GM18517 (cell line): Measurements from ENCODE around the gene UNC13B.
"Not testable (repeated sequence)": the region's sequence is repeated elsewhere in the genome, so short reads cannot be mapped to it uniquely, and the experiment has no call there.

ENCODE experiments used
- ATAC-seq: cut with Tn5 transposase; IDR thresholded peaks from one replicate; pipeline ENCODE4 v1.9.1; 2021; ENCODE audit warnings: mild to moderate bottlenecking, moderate library complexity; ENCODE audit not compliant: unreplicated experiment

Gene UNC13B

DNA sequence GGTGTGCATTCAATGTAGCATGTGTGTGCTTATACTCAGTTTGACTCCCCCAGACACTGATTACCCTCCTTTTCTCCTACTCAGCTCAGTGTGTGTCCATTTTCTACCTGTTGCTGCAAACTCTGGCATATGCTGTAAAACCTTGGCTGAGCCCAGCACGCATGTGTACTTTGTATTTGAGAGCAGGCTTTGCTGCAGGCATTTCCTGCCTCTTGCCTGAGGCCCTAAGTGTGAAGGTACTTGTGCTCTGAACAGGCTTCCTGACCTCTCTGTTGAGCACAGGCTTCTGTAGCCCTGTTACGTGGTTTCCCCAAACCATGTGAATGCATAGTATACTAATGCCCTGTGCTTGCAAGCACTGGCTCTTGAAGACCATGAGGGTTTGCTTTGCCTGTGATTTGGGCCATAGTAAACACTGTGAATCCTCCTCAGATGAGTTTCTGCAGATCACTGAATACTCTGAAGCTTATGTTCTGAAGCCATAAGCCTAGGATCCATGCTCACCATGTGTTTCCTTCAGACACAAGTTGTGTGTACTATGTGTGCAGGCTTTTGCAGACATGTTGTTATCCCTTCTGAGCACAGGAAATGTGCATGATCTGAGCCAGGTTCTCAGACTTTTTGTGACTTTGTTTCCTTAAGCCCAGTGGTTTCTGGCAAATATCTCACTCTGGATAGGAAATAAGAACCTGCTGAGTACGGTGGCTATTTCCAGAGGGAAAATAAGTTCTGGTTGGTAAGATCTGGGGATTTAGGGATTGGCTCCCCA, 203.2 kb downstream of the UNC13B start:
- ATAC-seq, result no peak

GRCh38 chr9:35366627-35367026, 204.8 kb downstream of the UNC13B start:
- ATAC-seq, result no peak

GRCh38 chr9:35367451-35367850, 205.6 kb downstream of the UNC13B start:
- ATAC-seq, result no peak

DNA sequence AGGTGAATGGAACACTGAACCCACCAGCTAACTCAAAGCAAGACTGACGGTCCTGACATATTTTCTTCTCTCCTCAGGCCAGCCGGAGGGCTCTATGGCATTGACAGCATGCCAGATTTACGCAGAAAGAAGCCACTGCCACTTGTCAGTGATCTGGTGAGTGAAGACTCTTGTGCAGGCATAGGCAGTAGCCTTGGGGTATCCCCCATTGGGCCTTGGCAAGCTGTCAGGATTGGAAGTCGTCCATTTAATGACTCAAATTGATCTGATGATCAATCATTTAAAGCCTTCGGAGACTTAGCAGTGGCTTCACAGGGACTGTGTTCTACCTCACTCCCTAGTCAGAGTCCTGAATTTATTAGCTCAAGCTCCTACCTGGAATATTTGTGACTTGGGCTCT, 208.4 kb downstream of the UNC13B start:
- ATAC-seq, result no peak

- no peak for ATAC-seq
Measured at GRCh38 chr9:35374436-35374835, 212.6 kb downstream of the UNC13B start.

DNA sequence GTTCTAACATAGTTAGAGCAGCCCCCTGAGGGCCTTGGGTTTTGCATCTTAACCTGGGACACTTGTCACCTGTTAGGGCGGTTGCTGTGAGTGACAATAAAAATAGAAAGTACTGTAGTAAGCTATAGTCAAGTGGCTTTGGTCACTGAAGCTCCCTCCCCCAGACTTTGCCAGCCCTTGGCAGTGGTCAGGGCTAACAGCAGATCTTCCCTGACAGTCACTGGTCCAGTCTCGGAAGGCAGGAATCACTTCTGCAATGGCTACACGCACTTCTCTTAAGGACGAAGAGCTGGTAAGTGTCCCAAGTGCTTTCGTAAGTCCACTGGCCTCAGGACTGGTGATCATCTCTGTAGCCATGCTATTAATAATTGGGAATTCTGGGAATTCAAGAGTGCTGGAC, 213.1 kb downstream of the UNC13B start:
- no peak for ATAC-seq

- no peak for ATAC-seq
Measured at GRCh38 chr9:35380039-35380438, 218.2 kb downstream of the UNC13B start.

- no peak for ATAC-seq
Measured at GRCh38 chr9:35380619-35381018, 218.8 kb downstream of the UNC13B start.

DNA sequence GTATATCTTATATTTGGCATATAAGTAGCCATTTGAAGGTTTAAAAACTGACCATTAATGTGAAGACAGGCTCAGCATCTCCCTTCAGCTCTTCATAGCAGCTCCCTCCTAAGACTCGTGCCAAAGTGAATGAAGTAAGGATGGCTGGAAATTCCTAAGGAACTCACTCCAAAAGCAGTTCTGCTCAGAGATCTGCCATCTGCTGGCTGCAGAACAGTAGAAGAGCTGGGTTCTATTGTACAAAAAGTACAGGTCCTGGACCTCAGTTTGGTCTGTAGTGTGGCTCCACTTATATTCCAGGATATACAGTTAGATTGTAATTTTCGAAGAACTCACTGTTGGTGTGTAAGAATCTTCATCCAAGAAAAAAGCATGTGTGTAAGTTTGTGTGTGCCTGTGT, 223.2 kb downstream of the UNC13B start:
- no peak for ATAC-seq

GRCh38 chr9:35395076-35395705, 233.4 kb downstream of the UNC13B start:
- no peak for ATAC-seq

DNA sequence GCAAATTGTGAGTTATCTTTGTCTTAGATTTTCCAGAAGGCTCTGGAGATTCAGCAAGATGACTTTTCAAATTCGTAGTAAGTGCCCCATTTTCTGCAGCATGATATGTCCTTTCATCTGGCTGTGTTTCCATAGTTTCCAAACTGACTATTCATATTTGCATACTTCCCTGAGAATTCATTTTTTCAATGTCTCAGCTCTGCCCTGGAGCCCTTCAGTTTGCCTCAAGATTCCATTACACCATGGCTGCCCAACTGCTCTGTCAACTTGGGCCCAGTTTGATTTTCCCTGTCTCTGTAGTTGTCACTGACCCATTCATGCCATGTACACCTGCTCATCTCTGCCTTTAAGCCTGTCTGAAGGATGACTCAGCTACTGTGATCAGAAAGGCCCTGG, 233.9 kb downstream of the UNC13B start:
- no peak for ATAC-seq

- no peak for ATAC-seq
Measured at GRCh38 chr9:35396560-35397215, 234.9 kb downstream of the UNC13B start.

DNA sequence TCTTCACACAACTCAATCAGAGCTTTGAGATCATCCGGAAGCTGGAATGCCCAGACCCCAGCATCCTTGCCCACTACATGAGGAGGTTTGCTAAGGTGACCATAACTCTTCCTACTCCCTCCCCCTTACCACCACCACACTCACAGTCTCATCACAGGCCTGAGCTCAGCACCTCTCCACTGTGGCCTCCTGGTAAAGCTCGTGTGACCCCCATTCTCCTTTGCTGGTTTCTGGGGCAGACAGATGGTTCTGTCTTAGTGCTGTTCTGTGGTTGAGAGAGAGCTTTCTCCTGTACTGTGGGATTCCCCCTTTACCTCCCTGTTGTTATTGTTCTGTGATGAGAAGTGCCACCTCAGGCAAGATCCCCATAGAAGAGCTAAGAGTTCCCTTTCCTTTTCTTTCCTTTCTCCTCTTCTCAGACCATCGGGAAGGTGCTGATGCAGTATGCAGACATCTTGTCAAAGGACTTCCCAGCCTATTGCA, 235.4 kb downstream of the UNC13B start:
- no peak for ATAC-seq

GRCh38 chr9:35397923-35398322, 236.1 kb downstream of the UNC13B start:
- no peak for ATAC-seq

DNA sequence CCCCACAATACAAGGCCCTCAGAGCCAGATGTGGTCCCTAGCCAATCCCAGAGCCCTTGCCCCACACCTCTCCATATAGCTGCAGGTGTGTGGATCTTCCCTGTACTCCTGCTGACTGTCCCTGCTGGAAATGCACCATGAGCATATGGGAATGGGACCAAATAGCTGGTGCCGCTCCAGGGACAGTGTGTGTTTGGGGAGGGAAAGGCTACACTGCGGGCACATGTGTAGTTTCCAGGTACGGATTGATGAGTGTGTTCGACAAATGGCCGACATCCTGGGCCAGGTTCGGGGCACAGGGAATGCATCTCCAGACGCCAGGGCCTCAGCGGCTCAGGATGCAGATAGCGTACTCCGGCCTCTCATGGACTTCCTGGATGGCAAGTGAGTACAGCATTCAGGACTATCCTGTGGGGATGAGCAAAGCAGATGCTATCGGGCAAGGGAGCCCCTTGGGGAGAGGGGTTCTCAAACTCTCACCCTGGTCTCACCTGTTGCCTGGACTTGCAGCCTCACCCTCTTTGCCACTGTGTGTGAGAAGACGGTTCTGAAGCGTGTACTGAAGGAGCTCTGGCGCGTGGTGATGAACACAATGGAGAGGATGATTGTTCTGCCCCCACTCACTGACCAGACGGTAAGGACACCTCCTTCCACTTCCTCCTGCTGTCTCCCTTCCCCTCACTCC, 237.0 kb downstream of the UNC13B start:
- no peak for ATAC-seq

- ATAC-seq, result no peak
Measured at GRCh38 chr9:35404865-35405264, 243.1 kb downstream of the UNC13B start.

DNA sequence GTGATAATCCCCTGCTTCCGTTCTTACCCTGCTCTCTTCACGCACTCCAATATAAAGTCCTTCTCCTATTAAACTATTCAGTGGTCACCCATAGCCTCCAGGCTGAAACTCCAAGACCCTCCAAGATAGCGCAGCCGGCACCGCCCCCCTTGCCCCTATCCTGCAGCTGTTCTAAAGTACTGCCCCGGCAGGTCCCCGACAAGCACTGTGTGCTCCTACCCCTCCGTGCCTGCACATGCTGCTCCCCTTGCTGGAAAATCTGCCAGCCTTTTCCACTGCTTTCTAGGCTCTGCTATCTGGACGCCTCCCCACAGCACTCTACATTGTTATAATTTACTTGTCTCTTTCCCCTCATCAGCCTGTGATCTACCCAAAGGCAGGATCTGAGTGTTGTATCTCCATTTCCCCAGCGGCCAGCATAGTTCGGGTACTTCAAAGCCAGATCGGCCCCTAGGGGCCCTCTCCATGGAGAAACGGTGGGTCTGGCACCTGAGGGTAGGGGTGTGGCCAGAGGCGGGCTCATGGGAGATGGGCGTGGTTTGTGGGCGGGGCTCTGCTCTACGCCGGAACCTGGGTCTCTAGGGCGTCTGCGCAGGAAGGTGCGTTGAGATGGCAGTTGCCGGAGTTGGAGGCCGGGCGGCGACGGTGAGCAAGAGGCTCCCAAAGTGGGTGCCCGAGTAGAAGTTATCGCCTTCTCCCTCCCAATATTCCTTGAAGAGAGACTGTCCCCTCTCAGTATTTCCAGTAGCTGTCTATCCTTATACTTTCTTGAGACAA, 244.6 kb downstream of the UNC13B start:
- no peak for ATAC-seq

DNA sequence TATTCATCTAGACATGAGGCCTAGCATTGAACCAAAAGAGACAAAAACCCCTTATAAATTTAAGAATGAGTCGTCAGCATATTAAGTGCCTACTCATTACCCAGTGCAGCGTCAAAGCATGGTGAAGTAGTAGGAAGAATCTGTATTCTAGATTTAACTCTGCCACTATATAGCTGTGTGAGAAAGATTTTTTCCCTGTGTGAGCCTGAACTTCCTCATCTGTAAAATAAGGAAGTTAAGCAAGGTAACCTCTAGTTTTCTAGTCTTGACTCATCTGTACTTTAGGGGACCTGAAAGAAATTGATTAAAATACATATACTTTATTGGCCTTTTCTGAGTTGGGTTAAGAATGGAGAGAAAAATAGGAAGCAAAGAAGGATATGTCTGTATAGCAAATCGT, 246.0 kb downstream of the UNC13B start:
- ATAC-seq, result no peak

DNA sequence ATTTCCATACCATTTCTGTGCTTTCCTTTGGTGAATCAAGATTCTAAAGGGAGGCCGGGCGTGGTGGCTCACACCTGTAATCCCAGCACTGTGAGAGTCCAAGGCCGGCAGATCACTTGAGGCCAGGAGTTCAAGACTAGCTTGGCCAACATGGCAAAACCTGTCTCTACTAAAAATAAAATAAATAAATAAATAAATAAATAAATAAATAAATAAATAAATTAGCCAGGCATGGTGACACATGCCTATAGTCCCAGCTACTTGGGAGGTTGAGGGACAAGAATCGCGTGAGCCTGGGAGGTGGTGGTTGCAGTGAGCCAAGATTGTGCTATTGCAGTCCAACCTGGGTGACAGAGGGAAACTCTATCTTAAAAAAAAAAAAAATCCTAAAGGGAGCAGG, 247.6 kb downstream of the UNC13B start:
- not testable (repeated sequence) for ATAC-seq

- ATAC-seq, result no peak
Measured at GRCh38 chr9:35414889-35415288, 253.1 kb downstream of the UNC13B start.
